Fibroblast of lung (primary cell): ENCODE data around the gene IGSF6. TPM values are rescaled to one million over a fixed set of nuclear protein-coding genes. Genes with fewer than 3 reads are reported as not detected.
A peak's percentile ranks its signal among the peaks of the same experiment; 100 is the strongest.

Source experiments
- DNase-seq, 2 donors: peaks; one replicate each; pipeline versions ENCODE4 v3.0.0 to v3.0.0-alpha.2; 2010; ENCODE audit warnings: low read depth in 2 of 2
- H2AFZ ChIP-seq: 2 replicates; pipeline ENCODE4 v1.5.1; 2012; ENCODE audit warnings: low read length, control low read depth, inconsistent platforms
- H3K27ac ChIP-seq: 2 replicates; pipeline ENCODE4 v1.5.1; 2011; ENCODE audit warnings: low read length, control low read depth; ENCODE audit not compliant: insufficient read depth
- H3K27me3 ChIP-seq: 2 replicates; pipeline ENCODE4 v1.5.1; 2011; ENCODE audit warnings: mild to moderate bottlenecking, low read length; ENCODE audit not compliant: control insufficient read depth, insufficient read depth
- H3K36me3 ChIP-seq: 2 replicates; pipeline ENCODE4 v1.5.1; 2011; ENCODE audit warnings: low read length; ENCODE audit not compliant: control insufficient read depth, insufficient read depth
- H3K4me1 ChIP-seq: 2 replicates; pipeline ENCODE4 v1.5.1; 2011; ENCODE audit warnings: low read length; ENCODE audit not compliant: control insufficient read depth, insufficient read depth; ENCODE audit errors: extremely low read depth
- H3K4me2 ChIP-seq: 2 replicates; pipeline ENCODE4 v1.5.1; 2011; ENCODE audit warnings: low read length, control low read depth; ENCODE audit not compliant: insufficient read depth; ENCODE audit errors: extremely low read depth
- H3K4me3 ChIP-seq, 4 experiments: fragments of 200-600 bp in 1 of 4; sonication (generic) in 1 of 4; replicated peaks in 1 of 4; 2 replicates each; pipeline ENCODE4 v1.5.1; 2011 to 2016; ENCODE audit warnings: low read length in 4 of 4, low read depth in 3 of 4, mild to moderate bottlenecking in 3 of 4, control low read depth in 2 of 4, inconsistent platforms in 1 of 4, mixed read lengths in 1 of 4; ENCODE audit not compliant: insufficient read depth in 1 of 4; ENCODE audit errors: control extremely low read depth in 1 of 4
- H3K79me2 ChIP-seq: 2 replicates; pipeline ENCODE4 v1.5.1; 2012; ENCODE audit warnings: mild to moderate bottlenecking, low read length, inconsistent platforms; ENCODE audit not compliant: control insufficient read depth, insufficient read depth
- H3K9ac ChIP-seq: 2 replicates; pipeline ENCODE4 v1.5.1; 2011; ENCODE audit warnings: mild to moderate bottlenecking, low read length, control low read depth; ENCODE audit not compliant: insufficient read depth
- H3K9me3 ChIP-seq: 2 replicates; pipeline ENCODE4 v1.5.1; 2012; ENCODE audit warnings: low read depth, low read length; ENCODE audit not compliant: control insufficient read depth, insufficient read depth
- H4K20me1 ChIP-seq: 2 replicates; pipeline ENCODE4 v1.5.1; 2011; ENCODE audit warnings: low read length; ENCODE audit not compliant: control insufficient read depth, insufficient read depth; ENCODE audit errors: extremely low read depth
- EZH2 ChIP-seq: IDR thresholded peaks from 2 replicates; pipeline ENCODE4 v1.5.1; 2012; ENCODE audit warnings: low read length, control low read depth, mild to moderate bottlenecking; ENCODE audit errors: missing control alignments
- polyA plus RNA-seq, 2 donors: library from polyadenylated mRNA; depleted of rRNA in 1 of 2; stranded (reverse) in 1 of 2; unstranded in 1 of 2; fragments of >200 nt; gene quantifications; 2 replicates each; pipeline ENCODE4 v1.2.1, GENCODE V29; 2011 to 2012; ENCODE audit warnings: missing spikeins in 1 of 2
- total RNA-seq: library from RNA; depleted of rRNA; stranded (reverse); fragments of >200 nt; gene quantifications from 2 replicates; pipeline ENCODE4 v1.2.1, GENCODE V29; 2014
- TF ChIP-seq, protein P1 (sequence below), 2 donors: IDR thresholded peaks in 1 of 2; conservative IDR thresholded peaks in 1 of 2; 1 replicate in 1 of 2; 2 replicates in 1 of 2; pipeline ENCODE4 v1.5.1; 2011 to 2012; ENCODE audit warnings: low read length in 2 of 2, control low read depth in 1 of 2, inconsistent platforms in 1 of 2, low read depth in 1 of 2, mild to moderate bottlenecking in 1 of 2

The IGSF6 gene
- total and polyA plus RNA-seq, 2 donors (not counting 1 experiment from before 2014, with no cell fraction given), result not detected

DNA sequence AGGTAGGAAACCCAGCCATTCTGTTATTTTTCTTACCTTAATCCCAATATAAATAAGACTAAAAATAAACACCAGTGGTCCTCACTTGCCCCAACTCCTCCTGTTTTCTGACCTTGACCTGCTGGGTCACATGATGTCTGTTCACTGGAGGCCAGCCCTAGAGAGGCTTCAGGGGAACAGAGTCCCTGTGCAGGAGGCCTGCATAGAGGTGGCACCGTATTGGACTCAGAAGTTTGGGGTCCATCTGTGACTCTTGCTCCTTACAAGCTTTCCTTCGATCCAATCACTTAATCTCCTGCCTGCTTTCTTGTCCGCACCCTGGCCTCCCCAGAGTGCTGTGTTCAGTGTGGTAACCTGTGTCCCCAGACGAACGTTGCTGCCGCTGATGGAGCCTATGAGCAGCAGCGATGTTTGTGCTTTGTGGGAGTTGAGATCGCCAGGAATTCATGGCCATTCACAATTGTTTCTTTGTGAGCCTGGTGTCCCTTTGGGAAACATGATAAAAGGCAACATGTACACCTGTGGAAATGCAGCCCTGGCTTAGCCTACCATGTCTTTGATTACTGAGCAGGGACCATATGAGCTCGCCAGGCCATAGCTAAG, 4.7 kb downstream of the IGSF6 start:
- H3K9ac ChIP-seq, result no peak overlapping the region

DNA sequence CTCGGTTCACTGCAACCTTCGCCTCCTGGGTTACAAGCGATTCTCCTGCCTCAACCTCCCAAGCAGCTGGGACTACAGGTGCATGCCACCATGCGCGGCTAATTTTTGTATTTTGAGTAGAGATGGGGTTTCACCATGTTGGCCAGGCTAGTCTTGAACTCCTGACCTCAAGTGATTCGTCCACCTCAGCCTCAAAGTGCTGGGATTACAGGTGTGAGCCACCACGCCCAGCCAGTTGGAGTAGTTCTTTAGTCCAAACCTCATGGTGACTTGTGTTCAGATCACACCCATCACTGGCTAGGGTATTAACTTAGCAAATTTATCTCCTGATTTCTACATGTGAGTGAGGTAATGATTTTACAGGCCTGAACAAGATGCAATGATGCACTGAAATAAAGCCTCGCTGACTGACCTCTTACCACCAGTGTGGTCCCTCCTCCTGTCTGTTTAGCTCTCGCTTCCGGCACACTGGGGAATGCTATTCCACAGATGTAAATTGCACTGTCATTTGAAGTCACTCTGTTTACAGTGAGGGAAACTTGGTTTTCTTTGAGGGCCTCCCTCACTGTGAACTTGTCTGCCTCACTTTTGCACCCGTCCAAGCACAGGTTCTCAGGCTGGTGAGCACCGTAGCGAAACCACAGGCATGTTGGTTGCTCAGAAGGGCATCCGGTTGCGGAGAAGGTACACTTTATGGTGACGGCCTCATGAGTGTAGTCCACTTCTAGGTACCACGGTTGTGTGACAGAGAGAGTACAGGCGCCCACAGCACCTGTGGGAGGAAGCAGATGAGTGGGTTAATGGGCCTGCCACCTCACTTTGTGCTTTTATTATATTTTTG, 5.5 kb downstream of the IGSF6 start:
- Histone ChIP-seq H2AFZ (no peak overlapping the region), H3K79me2 (peaks cover 6% of the 10 kb centered on the region), H4K20me1 (no peaks in the 10 kb centered on the region), H3K9me3 (no peaks in the 10 kb centered on the region), H3K4me1 (no peaks in the 10 kb centered on the region), H3K27ac (no peak overlapping the region), H3K4me2 (no peak overlapping the region), H3K27me3 (no peaks in the 10 kb centered on the region), H3K36me3 (peaks cover 2% of the 10 kb centered on the region), H3K9ac (no peak overlapping the region), H3K4me3 (no peak overlapping the region)
- TF ChIP-seq EZH2, result no peak
- TF ChIP-seq, protein P1, sequence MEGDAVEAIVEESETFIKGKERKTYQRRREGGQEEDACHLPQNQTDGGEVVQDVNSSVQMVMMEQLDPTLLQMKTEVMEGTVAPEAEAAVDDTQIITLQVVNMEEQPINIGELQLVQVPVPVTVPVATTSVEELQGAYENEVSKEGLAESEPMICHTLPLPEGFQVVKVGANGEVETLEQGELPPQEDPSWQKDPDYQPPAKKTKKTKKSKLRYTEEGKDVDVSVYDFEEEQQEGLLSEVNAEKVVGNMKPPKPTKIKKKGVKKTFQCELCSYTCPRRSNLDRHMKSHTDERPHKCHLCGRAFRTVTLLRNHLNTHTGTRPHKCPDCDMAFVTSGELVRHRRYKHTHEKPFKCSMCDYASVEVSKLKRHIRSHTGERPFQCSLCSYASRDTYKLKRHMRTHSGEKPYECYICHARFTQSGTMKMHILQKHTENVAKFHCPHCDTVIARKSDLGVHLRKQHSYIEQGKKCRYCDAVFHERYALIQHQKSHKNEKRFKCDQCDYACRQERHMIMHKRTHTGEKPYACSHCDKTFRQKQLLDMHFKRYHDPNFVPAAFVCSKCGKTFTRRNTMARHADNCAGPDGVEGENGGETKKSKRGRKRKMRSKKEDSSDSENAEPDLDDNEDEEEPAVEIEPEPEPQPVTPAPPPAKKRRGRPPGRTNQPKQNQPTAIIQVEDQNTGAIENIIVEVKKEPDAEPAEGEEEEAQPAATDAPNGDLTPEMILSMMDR (conservative IDR thresholded peaks at IDR 0.05 in 1 of 2, IDR thresholded peaks at IDR 0.05 in 1 of 2; ENCODE audit: low read depth in 1 of 2, low read length in 2 of 2), result no peak
- DNase-seq, result no peak

More for the DNA sequence above, 4.7 kb downstream of the IGSF6 start:
- Histone ChIP-seq H3K9me3 (no peaks in the 10 kb centered on the region), H3K4me3 (no peak overlapping the region), H3K4me2 (no peak overlapping the region), H3K27me3 (no peaks in the 10 kb centered on the region), H3K79me2 (peaks cover 6% of the 10 kb centered on the region), H3K36me3 (peaks cover 2% of the 10 kb centered on the region), H3K4me1 (no peaks in the 10 kb centered on the region), H3K27ac (no peak overlapping the region), H2AFZ (no peak overlapping the region), H4K20me1 (no peaks in the 10 kb centered on the region)
- DNase-seq, result no peak
- TF ChIP-seq, protein P1 (conservative IDR thresholded peaks at IDR 0.05 in 1 of 2, IDR thresholded peaks at IDR 0.05 in 1 of 2; ENCODE audit: low read depth in 1 of 2, low read length in 2 of 2), result no peak
- no peak for TF ChIP-seq EZH2

DNA sequence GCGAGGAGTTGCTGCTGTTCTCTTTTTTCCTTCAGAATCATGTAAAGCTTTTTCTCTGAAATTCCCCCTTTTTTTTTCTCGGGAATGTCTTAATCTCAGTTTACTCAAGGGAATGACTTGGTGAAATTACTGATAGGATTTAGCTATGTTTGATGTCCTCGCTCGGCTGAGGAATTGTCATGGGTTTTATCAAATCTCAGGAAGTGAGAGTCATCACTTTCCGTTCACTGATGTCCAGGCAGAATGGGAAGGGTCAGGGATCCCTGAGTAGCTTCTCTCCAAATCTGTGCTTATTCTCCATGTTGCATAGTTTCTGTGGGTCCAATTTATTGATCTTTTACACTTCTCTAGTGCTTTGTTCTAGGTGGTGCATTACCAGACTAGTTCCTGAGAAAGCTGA, 6.3 kb downstream of the IGSF6 start:
- Histone ChIP-seq H3K27ac (peak overlapping the region; percentile 52), H2AFZ (no peak overlapping the region), H3K4me1 (no peaks in the 10 kb centered on the region), H3K9ac (no peak overlapping the region), H3K4me3 (no peak overlapping the region), H3K27me3 (no peaks in the 10 kb centered on the region), H3K9me3 (no peaks in the 10 kb centered on the region), H3K36me3 (peaks cover 2% of the 10 kb centered on the region), H4K20me1 (no peaks in the 10 kb centered on the region), H3K79me2 (peaks cover 6% of the 10 kb centered on the region), H3K4me2 (no peak overlapping the region)
- DNase-seq, result no peak
- TF ChIP-seq, protein P1 (conservative IDR thresholded peaks at IDR 0.05 in 1 of 2, IDR thresholded peaks at IDR 0.05 in 1 of 2; ENCODE audit: low read depth in 1 of 2, low read length in 2 of 2), result no peak
- no peak for TF ChIP-seq EZH2
